PC-9 (cell line): ENCODE results near the gene UAP1L1. TPM values are rescaled to one million over a fixed set of nuclear protein-coding genes. Genes with fewer than 3 reads are reported as not detected.

Experiments
- BruUV-seq: library from RNA; stranded (reverse); fragments of 400-500 nt; replicated peaks from 2 replicates; lab custom pipeline; 2021; lab: Mats Ljungman, UMichigan
- CTCF ChIA-PET: fragments of 300-600 bp; sonication (Branson Sonifier 250); formaldehyde crosslinking; loops from one replicate; lab custom pipeline; 2022; ENCODE audit warnings: antibody characterized with exemption; lab: Charles Lee
- POLR2A ChIA-PET: fragments of 300-600 bp; sonication (Branson Sonifier 250); formaldehyde crosslinking; loops from one replicate; lab custom pipeline; 2022; ENCODE audit warnings: antibody characterized with exemption; ENCODE audit not compliant: unreplicated experiment; lab: Charles Lee
- DNase-seq, 2 experiments: peaks; one replicate each; pipeline versions ENCODE4 v3.0.0 to v3.0.0-alpha.2; 2015 to 2022; ENCODE audit warnings: mixed read lengths in 1 of 2
- H2AFZ ChIP-seq: fragments of 200-600 bp; sonication (generic); 2 replicates; pipeline ENCODE4 v1.8.1; 2017; ENCODE audit warnings: antibody characterized with exemption
- H3F3A ChIP-seq: fragments of 200-600 bp; sonication (generic); 2 replicates; pipeline ENCODE4 v1.8.1; 2017; ENCODE audit warnings: antibody characterized with exemption, mild to moderate bottlenecking, low read depth; ENCODE audit not compliant: insufficient read depth
- H3K27ac ChIP-seq: fragments of 200-600 bp; sonication (generic); 2 replicates; pipeline ENCODE4 v1.6.1; 2016; ENCODE audit warnings: mixed run types
- H3K27me3 ChIP-seq: fragments of 200-600 bp; sonication (generic); 2 replicates; pipeline ENCODE4 v1.6.1; 2016; ENCODE audit warnings: low read depth, mixed run types; ENCODE audit not compliant: insufficient read depth
- H3K36me3 ChIP-seq: fragments of 200-600 bp; sonication (generic); 2 replicates; pipeline ENCODE4 v1.6.1; 2016; ENCODE audit warnings: low read depth, mixed run types
- H3K4me1 ChIP-seq: fragments of 200-600 bp; sonication (generic); replicated peaks from 2 replicates; pipeline ENCODE4 v1.6.1; 2016; ENCODE audit warnings: mixed run types; ENCODE audit not compliant: insufficient read depth
- H3K4me2 ChIP-seq: fragments of 200-600 bp; sonication (generic); 2 replicates; pipeline ENCODE4 v1.6.1; 2017; ENCODE audit warnings: mixed run types
- H3K4me3 ChIP-seq: fragments of 200-600 bp; sonication (generic); 2 replicates; pipeline ENCODE4 v1.6.1; 2016; ENCODE audit warnings: mixed run types
- H3K79me2 ChIP-seq: fragments of 200-600 bp; sonication (generic); 2 replicates; pipeline ENCODE4 v1.6.1; 2017; ENCODE audit warnings: low read depth, mixed run types
- H3K9me2 ChIP-seq: fragments of 200-600 bp; sonication (generic); 2 replicates; pipeline ENCODE4 v1.8.1; 2017; ENCODE audit warnings: mild to moderate bottlenecking; ENCODE audit not compliant: insufficient read depth
- H3K9me3 ChIP-seq: fragments of 200-600 bp; sonication (generic); 2 replicates; pipeline ENCODE4 v1.8.1; 2016; ENCODE audit warnings: low read depth; ENCODE audit not compliant: insufficient read depth
- H4K20me1 ChIP-seq: fragments of 200-600 bp; sonication (generic); 2 replicates; pipeline ENCODE4 v1.8.1; 2017; ENCODE audit not compliant: insufficient read depth
- EZH2 ChIP-seq: fragments of 200-600 bp; sonication (generic); IDR thresholded peaks from 2 replicates; pipeline ENCODE4 v1.8.0; 2017; ENCODE audit warnings: antibody characterized with exemption, low read depth
- intact Hi-C: fragments of 100-400 bp; cut with micrococcal nuclease; formaldehyde crosslinking; loops from one replicate; pipeline ENCODE4 v1.10.0; 2022; ENCODE audit not compliant: unreplicated experiment
- total RNA-seq: library from RNA; stranded (reverse); gene quantifications from 2 replicates; pipeline ENCODE4 v1.2.3, GENCODE V29; 2021
- TF ChIP-seq, protein P1 (sequence below): fragments of 200-600 bp; sonication (generic); conservative IDR thresholded peaks from 2 replicates; pipeline ENCODE4 v1.6.1; 2017; ENCODE audit warnings: mixed run types, antibody characterized with exemption, mild to moderate bottlenecking, moderate library complexity

Gene UAP1L1
- total RNA-seq, 1 experiment from 2014 or later = 9.9 TPM

GRCh38 chr9:137099231-137099630 is 21.9 kb downstream of the UAP1L1 start:
- CTCF ChIA-PET = no interaction called here
- H3K36me3 ChIP-seq = peaks cover 25% of the 10 kb centered on the region

GRCh38 chr9:137103206-137103999 is 26.1 kb downstream of the UAP1L1 start:
- intact Hi-C loops = no loop called here
- H3F3A ChIP-seq = peaks cover 4% of the 10 kb centered on the region; the same call in 1 of the 2 replicates
- H3K4me1 ChIP-seq = no peaks in the 10 kb centered on the region
- ChIA-PET POLR2A (no interaction called here), CTCF (no interaction called here)
- no peak overlapping the region for H2AFZ ChIP-seq
- no peaks in the 10 kb centered on the region for H4K20me1 ChIP-seq
- TF ChIP-seq, protein P1, sequence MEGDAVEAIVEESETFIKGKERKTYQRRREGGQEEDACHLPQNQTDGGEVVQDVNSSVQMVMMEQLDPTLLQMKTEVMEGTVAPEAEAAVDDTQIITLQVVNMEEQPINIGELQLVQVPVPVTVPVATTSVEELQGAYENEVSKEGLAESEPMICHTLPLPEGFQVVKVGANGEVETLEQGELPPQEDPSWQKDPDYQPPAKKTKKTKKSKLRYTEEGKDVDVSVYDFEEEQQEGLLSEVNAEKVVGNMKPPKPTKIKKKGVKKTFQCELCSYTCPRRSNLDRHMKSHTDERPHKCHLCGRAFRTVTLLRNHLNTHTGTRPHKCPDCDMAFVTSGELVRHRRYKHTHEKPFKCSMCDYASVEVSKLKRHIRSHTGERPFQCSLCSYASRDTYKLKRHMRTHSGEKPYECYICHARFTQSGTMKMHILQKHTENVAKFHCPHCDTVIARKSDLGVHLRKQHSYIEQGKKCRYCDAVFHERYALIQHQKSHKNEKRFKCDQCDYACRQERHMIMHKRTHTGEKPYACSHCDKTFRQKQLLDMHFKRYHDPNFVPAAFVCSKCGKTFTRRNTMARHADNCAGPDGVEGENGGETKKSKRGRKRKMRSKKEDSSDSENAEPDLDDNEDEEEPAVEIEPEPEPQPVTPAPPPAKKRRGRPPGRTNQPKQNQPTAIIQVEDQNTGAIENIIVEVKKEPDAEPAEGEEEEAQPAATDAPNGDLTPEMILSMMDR = no peak
- no peak for TF ChIP-seq EZH2
- H3K9me2 ChIP-seq = no peaks in the 10 kb centered on the region
- H3K4me3 ChIP-seq = no peak overlapping the region
- no TSS peak for BruUV-seq
- no peak overlapping the region for H3K4me2 ChIP-seq
- DNase-seq = no peak
- H3K79me2 ChIP-seq = no peaks in the 10 kb centered on the region
- no peaks in the 10 kb centered on the region for H3K9me3 ChIP-seq
- H3K36me3 ChIP-seq = peaks cover 25% of the 10 kb centered on the region
- no peak overlapping the region for H3K27ac ChIP-seq
- H3K27me3 ChIP-seq = no peaks in the 10 kb centered on the region

More at GRCh38 chr9:137099231-137099630, 21.9 kb downstream of the UAP1L1 start:
- Histone ChIP-seq H3K27me3 (no peaks in the 10 kb centered on the region), H3K4me2 (no peak overlapping the region), H3K9me3 (no peaks in the 10 kb centered on the region), H3K27ac (no peak overlapping the region), H3K4me1 (no peaks in the 10 kb centered on the region), H3K79me2 (no peaks in the 10 kb centered on the region), H2AFZ (no peak overlapping the region), H3K4me3 (no peak overlapping the region), H4K20me1 (no peaks in the 10 kb centered on the region), H3F3A (peaks cover 4% of the 10 kb centered on the region; the same call in 1 of the 2 replicates), H3K9me2 (no peaks in the 10 kb centered on the region)
- POLR2A ChIA-PET = no interaction called here
- BruUV-seq = no TSS peak
- intact Hi-C loops = no loop called here
- TF ChIP-seq, protein P1 = no peak
- DNase-seq = no peak

DNA sequence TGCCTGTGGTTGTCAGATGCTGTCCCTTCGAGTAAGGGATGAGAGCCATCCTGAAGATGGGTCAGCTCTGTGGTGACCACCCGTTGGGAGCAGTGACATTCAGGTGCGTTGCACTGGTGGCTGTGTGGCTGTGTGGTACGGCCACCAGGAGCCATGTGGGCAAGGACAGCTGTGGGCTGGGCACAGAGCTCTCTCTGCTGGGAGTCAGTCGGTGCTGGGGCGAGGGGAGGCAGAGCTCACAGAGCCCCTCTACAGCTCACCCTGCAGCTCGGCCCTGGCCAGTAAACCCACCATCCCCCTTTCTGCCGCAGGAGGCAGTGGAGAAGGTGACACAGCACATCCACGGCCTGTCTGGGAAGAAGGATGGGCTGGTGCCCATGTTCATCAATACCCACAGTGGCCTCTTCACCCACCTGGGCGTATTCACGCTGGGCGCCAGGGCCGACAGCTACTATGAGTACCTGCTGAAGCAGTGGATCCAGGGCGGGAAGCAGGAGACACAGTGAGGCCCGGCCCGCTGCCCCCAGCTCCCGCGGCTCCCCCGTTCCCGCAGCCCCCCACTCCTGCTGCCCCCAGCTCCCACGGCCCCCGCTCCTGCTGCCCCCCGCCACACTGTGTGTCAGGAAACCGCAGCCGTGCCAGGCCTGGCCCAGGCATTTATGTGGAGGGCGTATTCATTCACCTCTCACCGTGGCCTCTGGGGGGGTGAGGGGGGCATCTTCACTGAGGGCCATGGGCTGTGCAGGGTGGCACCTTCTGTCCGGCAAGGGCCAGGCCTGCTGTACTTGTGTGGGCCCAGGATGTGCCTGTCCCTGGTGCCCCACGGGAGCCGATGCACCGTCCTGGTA is 28.7 kb downstream of the UAP1L1 start:
- ChIA-PET CTCF (no interaction called here), POLR2A (interaction anchor here (0.6 kb wide), 1 partner anchor 20 kb away, joined by 6 read pairs; no protein-coding TSS in a partner anchor)
- no TSS peak for BruUV-seq
- Histone ChIP-seq H3K79me2 (no peaks in the 10 kb centered on the region), H2AFZ (no peak overlapping the region), H3F3A (peaks cover 4% of the 10 kb centered on the region; the same call in 1 of the 2 replicates), H3K4me2 (no peak overlapping the region), H3K36me3 (peaks cover 20% of the 10 kb centered on the region), H3K9me3 (no peaks in the 10 kb centered on the region), H3K4me3 (no peak overlapping the region), H3K9me2 (no peaks in the 10 kb centered on the region), H3K4me1 (no peaks in the 10 kb centered on the region), H3K27ac (no peak overlapping the region), H4K20me1 (no peaks in the 10 kb centered on the region), H3K27me3 (no peaks in the 10 kb centered on the region)
- DNase-seq = no peak
- intact Hi-C loops = no loop called here
- TF ChIP-seq EZH2 = no peak
- TF ChIP-seq, protein P1 = no peak
